Measurements from ENCODE around the gene NOP9.

GRCh38 chr14:24285351-24285750, 14.3 kb upstream of the NOP9 start:
- TF ChIP-seq CTCF (IDR thresholded peaks at IDR 0.05) (no peak), POLR2AphosphoS5 (IDR thresholded peaks at IDR 0.05) (no peak), POLR2A (IDR thresholded peaks at IDR 0.05) (no peak)
